Measurements from ENCODE around the gene CDK16.

CDK16 gene

DNA sequence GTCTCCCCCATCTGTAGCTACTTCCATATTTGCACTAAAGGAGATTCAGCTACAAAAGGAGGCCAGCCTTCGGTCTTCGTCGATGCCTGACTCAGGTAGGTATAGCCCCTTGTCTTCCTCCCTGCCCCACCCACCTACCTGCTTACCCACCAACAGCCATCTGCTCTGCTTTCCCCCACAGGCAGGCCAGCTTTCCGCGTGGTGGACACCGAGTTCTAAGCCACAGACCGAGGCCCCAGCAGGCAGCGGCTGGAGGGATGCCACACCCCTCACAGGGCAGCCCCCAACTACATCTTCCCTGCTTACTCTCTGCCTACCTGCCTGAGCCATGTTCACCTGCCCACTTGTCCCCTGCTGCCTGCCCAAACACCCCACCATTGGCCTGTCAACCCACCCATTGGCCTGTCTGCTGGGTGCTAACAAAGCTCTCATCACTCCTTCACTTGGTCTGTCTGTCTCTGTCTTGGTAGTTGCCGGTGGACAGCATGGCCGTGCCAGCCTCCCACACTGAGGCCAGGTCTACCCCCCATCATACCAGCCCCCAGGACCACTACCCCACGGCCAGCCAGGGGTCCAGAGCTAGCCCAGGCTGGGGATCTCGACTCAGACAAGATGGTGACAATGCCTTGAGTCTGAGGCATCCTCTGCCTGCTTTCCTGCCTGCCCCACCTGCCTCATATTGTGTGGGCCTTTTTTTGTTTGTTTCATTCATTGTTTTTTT, 10.2 kb downstream of the CDK16 start:
- DNase-seq = no peak

DNA sequence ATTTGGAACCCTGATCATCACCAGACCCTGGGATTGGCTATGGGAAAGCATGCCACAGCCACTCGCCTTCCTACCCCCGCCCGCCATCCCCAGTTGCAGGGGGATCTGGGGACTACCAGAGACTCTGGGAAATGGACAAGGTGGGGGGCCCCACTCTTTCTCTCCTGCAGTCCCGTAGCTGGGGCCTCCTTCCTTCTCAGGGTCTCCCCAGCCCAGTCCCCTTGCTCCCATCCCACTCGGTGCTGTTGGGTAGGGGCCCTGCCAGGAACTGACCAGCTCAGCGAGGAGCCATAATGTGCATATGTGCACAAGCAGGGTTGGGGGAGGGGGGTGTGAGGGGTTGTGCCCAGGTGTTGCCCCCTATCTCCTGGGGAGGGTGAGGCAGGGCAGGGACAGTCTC, 10.9 kb downstream of the CDK16 start:
- no peak for DNase-seq

DNA sequence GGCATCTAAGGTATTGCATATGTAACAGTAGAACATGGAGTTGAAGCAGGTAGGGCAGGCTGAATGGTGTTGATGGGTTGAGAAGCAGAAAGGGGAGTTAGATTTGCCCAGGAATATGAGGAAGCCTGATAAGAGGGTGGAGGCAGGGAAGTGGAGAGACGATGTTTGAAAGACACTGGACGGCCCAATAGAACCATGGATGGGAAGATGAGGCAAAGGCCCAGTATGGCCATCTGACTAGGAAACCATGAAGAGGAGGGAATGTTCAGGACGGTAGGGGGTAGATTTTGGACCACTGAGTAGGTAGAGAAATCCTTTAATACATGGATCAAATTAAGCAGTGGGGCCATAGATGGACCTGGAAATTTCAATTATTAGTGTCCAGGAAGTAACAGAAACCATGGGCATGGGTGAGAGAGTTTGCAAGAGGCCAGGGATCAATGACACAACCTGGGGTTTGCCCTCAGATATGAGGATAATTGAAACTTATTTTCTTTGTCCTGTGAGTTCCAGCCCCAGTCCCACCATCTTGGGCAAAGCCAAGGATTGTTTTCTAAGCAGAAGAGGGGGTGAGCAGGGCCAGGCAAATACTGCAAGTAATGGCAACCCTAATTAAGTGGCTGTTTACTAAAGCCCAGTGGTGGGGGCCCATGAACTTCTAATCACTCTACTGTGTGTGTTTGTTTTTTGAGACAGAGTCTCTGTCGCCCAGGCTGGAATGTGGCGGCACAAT, 11.8 kb downstream of the CDK16 start:
- no peak for DNase-seq

DNA sequence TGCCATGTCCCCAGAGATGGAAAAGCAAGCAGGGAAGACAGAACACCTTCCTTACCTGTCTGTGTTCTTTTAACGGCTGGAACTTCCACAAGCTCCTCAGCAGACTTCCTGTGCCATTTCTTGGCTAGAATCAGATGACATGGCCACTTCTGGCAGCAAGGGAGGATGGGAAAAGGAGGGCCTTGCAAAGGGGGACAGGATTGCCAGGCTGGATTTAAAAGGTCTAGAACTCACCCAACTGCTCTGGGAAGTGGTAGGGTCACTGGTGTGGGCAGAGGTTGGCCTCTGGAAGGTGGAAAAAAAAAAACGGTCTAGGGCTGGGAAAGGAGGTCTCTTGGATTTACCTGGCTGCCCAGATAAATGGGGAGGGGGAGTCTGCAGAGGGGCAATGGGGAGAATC, 12.7 kb downstream of the CDK16 start:
- DNase-seq = no peak

DNA sequence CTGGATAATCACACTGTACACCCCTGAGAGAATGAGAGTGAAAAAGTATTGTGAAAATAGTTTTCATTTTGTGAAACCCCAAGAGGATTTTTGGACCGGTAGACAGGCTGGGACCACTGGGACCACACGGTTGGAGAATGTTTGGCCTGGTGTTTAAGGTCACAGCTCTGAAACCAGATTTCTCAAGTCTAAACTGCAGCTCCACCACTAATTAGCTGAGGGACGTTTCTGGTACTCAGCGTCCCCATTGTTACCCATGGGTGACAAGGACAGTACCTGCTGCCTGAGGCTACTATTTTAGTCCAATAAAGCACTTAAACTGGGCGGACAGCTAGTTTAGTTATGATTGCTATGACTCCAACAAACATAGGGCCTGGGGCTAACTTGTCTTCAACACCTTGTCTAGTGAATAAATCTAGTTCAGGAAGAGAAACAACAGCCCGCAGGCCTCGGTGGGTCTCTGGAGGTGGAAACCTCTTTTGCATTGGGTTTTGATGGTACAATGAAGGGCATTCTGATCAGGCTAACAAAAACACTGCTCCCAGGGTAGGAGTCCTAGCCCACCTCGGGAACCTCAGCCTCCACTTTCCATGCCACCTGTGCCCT, 13.8 kb downstream of the CDK16 start:
- peak in 1 of 3 experiments; percentile 79 for DNase-seq

DNA sequence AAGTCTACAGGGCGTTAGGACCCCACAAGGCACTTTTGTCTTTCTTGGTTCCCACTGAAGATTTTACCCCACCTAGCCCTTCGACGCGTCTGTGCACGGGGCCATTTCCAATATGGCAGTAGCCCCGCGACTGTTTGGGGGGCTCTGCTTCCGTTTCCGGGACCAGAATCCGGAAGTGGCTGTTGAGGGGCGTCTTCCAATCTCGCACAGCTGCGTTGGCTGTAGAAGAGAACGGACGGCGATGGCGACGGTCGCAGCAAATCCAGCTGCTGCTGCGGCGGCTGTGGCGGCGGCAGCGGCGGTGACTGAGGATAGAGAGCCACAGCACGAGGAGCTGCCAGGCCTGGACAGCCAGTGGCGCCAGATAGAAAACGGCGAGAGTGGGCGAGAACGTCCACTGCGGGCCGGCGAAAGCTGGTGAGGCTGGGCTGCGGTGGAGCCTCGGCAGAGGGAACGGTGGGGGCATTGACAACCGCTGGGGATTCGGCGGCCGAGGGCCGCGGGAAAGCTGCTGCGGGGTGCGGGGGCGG, 14.4 kb downstream of the CDK16 start, which contains the start of gene USP11:
Gene USP11 (plus strand): TSS at position 207 of the 530 bp plus-strand sequence. CDS start 35 bp downstream, at position 242.
- DNase-seq = peak; percentile 39 to 91 (median 85)

DNA sequence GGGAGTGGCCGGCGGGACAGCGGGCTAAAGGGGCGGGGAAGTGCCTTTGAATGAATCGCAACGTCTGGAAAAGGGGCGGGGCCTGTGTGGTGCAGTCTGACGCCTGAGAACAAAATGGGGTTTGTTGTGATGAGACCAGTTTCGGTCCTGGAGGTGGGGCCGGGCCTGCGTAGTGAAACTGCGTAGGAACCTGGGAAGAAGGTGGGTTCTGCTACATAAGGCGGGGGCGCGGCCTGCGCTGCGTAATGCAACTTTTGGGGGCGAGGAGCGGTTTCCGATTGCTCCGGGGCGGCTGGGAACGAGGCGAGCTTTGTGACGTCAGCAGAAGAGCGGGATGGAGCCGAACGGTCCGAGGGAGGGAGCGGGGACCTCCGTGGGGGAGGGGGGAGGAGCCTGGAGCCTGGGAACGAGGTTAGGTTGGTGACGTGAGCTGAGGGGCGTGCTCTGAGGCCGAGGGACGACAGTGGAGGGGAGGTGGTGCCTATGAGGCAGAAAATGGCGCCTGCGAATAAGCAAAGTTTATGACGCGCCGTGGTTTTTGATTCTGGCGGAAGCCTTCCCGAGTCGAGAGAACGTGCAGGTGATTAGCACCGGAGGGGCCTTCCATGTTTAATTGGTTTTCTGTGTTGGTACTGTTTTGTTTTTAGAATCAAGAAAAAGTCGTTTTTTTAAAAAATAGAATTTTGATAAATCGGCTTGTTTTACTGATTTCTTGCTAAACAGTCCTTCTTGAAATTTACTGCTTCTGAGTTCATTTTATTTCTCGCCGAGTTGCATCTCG, 15.0 kb downstream of the CDK16 start:
- DNase-seq = peak; percentile 83 to 100 (median 100)

DNA sequence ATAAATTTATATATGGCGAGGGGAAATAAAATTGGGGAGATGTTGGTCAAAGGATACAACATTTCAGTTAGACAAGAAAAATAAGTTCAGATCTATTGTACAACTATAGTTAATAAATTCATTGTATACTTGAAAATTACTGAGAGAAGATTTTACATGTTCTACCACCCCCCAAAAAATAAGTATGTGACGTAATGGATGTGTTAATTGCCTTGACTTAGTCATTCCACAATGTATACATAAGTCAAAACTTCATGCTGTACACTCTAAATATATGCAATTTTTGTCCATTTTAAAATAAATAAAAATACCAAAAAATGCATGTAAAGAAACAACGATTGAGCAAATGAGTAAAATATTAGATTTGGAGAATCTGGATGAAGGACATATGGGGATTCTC, 16.1 kb downstream of the CDK16 start:
- DNase-seq = peak in 1 of 3 experiments; percentile 34

DNA sequence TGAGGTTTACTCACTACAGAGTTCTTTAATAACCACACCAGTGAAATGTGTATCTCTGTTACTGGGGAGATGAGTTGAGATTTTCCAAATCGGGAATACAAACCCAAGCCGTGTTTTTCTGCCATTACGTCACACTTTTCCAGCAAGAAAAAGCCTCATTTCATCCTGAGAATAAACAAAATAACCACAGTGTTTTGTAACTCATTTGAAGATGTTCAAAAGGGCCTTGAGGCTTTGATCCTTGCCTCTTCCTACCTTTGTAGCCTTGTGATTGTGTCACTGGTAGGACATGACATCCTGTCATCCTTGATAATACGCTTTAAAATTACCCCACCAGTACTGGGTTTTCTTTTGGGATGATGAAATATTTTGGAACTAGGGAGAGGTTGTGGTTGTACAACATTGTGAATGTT, 17.2 kb downstream of the CDK16 start:
- DNase-seq = no peak

DNA sequence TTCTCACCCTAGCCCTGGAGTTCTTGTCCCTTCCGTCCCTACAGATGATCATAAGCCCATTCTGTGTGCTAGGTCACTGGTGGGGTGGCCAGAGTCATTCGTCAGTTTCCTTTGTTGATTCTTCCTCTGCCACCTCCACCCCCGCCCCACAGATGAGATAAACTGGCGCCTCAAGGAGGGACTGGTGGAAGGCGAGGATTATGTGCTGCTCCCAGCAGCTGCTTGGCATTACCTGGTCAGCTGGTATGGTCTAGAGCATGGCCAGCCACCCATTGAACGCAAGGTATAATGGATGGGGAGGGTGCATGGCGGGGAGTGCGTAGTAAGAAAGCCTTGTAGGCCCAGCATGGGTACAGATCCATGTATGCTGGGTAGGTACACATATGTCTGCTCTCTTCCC, 20.7 kb downstream of the CDK16 start:
- DNase-seq = no peak

DNA sequence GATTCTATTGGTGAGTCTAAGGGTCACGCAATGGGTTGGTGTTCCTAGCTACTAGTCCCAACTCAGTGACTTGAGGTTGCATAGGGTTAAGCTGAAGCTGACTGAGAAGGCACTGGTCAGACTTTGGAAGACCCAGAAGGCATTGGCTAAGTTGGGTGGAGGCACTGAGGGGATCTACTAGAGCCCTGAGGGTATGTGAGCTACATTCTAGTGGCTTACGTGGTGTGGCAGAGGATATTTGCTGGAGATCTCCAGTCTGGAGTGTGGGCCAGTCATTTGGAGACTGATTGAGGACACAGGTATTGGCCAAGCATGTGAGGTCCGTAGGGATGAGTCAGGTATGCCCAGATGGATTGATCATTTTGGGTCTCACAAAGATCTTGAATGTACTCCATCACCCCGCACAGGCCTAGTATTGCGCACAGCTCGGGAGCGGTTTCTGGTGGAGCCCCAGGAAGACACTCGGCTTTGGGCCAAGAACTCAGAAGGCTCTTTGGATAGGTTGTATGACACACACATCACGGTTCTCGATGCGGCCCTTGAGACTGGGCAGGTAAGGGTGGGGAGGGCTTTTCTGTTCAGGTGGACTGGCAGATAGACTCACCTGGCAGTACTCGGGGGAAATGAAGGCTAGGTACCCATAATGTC, 21.5 kb downstream of the CDK16 start:
- no peak for DNase-seq

DNA sequence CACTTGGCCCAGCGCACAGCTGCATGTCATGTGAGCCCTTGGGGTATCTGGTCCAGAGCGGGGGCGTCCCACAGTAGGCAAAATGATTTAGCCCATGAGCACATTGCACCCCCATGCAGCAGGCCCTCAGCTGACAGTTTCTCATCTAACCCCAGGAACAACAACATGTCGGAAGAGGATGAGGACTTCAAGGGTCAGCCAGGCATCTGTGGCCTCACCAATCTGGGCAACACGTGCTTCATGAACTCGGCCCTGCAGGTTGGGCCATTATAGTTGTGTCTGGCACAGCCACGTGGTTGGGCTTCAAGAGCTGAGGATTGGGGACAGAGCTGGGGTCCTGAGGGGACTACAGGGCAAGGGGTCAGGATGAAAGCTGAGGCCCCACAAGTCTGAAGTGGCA, 22.1 kb downstream of the CDK16 start:
- DNase-seq = no peak

DNA sequence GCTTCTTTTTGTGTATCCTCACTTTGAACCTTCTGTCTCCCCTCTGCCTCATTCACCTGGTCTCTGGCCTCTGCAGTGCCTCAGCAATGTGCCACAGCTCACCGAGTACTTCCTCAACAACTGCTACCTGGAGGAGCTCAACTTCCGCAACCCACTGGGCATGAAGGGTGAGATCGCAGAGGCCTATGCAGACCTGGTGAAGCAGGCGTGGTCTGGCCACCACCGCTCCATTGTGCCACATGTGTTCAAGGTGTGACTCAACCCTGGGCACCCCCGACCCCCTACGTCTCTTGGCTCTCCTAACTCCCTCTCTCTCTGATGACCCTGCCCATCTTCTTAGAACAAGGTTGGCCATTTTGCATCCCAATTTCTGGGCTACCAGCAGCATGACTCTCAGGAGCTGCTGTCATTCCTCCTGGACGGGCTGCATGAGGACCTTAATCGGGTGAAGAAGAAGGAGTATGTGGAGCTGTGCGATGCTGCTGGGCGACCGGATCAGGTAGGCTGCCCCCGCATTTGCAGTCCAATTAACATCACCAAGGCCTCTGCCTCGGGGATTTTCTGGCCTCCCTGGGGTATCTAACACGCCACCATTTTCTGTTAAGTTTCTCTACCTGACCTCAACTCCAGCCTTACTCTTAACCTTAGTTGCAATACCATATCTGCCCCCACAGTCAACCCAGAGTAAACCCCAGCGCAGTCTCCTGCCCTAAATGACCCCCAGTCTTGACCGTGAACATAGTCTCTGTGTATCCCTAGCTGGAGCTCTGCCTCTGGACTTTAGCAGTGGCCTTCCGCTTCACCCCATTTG, 22.9 kb downstream of the CDK16 start:
- DNase-seq = no peak

DNA sequence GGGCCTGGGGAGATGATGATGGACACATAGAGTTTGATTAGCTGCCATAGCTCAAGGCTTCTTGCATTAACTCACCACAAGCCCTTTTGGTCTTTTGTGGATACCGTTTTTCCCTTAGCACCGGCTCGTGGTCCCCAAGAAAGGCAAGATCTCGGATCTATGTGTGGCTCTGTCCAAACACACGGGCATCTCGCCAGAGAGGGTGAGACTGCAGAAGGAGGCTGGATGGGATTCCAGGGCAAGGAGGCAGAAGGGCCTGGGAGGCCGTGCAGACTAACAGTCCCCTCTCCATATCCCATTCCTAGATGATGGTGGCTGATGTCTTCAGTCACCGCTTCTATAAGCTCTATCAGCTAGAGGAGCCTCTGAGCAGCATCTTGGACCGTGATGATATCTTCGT, 23.8 kb downstream of the CDK16 start:
- no peak for DNase-seq

DNA sequence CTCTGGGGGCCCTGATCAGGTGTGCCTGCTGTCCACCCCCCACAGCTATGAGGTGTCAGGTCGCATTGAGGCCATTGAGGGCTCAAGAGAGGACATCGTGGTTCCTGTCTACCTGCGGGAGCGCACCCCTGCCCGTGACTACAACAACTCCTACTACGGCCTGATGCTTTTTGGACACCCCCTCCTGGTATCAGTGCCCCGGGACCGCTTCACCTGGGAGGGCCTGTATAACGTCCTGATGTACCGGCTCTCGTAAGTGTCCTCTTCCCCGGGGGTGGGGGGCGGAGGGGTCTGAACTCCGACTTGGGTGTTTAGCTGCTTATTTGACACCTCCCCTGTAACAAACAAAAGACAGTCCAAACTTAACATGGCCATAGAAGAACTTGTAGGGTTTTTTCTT, 24.9 kb downstream of the CDK16 start:
- DNase-seq = no peak

DNA sequence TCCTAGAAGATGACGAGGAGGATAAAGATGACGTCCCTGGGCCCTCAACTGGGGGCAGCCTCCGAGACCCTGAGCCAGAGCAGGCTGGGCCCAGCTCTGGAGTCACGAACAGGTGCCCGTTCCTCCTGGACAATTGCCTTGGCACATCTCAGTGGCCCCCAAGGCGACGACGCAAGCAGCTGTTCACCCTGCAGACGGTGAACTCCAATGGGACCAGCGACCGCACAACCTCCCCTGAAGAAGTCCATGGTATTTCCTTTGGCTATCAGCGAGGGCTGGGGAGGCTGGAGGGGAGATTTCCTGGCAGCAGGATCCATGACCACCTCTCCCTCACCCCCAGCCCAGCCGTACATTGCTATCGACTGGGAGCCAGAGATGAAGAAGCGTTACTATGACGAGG, 26.2 kb downstream of the CDK16 start:
- DNase-seq = no peak

DNA sequence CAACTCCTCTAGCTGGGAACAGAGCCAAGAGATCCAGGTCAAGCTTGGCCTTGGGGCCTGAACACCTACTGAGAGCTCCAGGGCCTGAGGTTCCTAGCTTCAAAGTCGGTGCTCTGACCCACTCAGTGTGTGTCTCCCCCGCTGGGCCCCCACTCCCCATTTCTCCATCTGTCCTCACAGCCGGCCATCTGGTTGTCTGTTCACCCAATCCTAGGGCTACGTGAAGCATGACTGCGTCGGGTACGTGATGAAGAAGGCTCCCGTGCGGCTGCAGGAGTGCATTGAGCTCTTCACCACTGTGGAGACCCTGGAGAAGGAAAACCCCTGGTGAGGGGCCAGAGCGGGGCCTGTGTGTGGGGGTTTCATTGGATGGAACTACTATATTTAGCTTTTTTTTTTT, 26.7 kb downstream of the CDK16 start:
- no peak for DNase-seq

DNA sequence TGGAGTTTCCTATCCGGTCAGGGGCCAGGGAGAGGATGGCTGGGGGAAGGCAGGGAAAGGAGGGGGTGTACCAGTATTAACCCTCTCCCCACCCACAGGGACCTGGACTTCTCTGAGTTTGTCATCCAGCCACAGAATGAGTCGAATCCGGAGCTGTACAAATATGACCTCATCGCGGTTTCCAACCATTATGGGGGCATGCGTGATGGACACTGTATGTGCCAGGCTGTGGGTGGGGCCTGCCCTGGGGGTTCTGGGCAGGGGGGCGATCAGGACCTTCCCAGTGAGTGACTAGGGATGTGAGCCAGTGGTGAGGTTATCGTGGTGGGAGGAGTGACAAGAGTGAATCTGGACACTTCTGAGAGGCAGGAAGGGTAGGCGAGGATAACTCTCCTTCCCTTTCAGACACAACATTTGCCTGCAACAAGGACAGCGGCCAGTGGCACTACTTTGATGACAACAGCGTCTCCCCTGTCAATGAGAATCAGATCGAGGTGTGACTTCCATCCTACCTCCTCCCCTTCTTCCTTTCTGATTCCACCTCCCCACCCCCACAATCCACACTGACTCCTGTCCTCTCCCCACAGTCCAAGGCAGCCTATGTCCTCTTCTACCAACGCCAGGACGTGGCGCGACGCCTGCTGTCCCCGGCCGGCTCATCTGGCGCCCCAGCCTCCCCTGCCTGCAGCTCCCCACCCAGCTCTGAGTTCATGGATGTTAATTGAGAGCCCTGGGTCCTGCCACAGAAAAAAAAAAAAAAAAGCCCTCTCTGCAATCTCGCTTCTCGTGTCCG, 28.9 kb downstream of the CDK16 start:
- no peak for DNase-seq

DNA sequence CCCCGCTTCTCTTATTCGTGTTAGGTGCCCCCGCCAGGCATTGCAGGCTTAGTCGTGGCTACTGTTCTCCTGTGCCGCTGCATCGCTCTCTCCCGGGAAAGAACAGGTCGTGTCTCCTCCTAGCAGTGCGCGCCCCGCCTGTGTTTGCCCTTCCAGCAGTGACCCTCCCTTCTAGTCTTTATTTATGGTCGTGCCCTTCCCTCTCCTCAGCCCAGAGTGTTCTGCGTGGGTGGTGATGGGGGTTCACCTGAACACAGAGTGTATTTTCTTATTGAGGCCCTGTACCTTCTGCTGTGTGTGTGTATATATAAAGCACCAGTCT, 29.5 kb downstream of the CDK16 start:
- DNase-seq = no peak

DNA sequence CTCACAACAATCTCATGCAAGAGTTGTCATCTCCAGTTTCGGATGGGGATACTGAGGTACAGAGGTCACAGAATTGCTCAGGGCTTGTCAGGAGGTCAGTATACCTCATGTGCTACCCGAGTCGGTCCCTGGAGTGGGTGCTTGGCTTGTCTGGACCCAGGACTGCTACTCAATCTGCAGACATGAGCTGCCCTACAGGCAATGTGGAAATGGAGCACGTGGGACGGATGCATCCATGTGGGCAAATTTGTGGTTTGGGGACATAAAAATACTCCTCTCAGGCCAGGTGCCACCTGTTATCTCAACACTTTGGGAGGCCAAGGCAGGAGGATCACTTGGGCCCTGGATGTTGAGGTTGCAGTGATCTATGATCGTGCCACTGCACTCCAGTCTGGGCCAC, 30.1 kb downstream of the CDK16 start:
- DNase-seq = no peak

DNA sequence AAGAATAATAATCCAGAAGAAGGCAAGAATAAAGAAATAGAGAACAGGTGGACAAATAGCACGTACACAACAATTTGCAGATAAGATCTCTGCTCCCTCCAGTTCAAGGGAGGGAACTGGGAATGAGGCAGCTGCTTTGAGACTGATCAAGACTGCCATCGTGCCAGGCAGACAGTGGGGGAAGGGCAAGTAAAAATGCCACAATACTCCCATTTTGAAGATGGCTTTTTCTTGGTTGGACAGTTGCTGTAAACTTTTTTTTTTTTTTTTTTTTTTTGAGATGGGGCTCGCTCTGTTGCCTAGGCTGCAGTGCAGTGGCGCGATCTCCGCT, 31.5 kb downstream of the CDK16 start:
- DNase-seq = peak in 1 of 3 experiments; percentile 24
